RWPE2 (cell line): ENCODE results near the gene SMYD3.

Experiments used
- ATAC-seq: fragments of 200-7000 bp; cut with Tn5 transposase; 3 replicates; pipeline ENCODE4 v1.9.1; 2021; ENCODE audit warnings: low read depth
- DNase-seq: peaks from one replicate; pipeline ENCODE4 v3.0.0-alpha.2; 2020; ENCODE audit warnings: low spot score
- H3K27ac ChIP-seq: fragments of 450-650 bp; 2 replicates; pipeline ENCODE4 v1.5.1; 2017; ENCODE audit warnings: mild to moderate bottlenecking; ENCODE audit not compliant: poor library complexity, severe bottlenecking
- H3K27me3 ChIP-seq: fragments of 250-450 bp; sonication (Bioruptor Pico); 2 replicates; pipeline ENCODE4 v1.5.1; 2021; ENCODE audit warnings: mild to moderate bottlenecking, moderate library complexity; ENCODE audit not compliant: insufficient read depth, poor library complexity, severe bottlenecking
- H3K36me3 ChIP-seq: fragments of 250-450 bp; sonication (Bioruptor Pico); 2 replicates; pipeline ENCODE4 v1.5.1; 2020; ENCODE audit warnings: low read depth, mild to moderate bottlenecking, moderate library complexity
- H3K4me1 ChIP-seq: fragments of 250-450 bp; sonication (Bioruptor Pico); 2 replicates; pipeline ENCODE4 v1.5.1; 2021; ENCODE audit warnings: mild to moderate bottlenecking, moderate library complexity; ENCODE audit not compliant: insufficient read depth, poor library complexity, severe bottlenecking
- H3K4me3 ChIP-seq: fragments of 250-450 bp; sonication (Bioruptor Pico); 2 replicates; pipeline ENCODE4 v1.5.1; 2021; ENCODE audit warnings: mild to moderate bottlenecking, moderate library complexity; ENCODE audit not compliant: severe bottlenecking
- H3K9me3 ChIP-seq: fragments of 250-450 bp; sonication (Bioruptor Pico); 2 replicates; pipeline ENCODE4 v1.5.1; 2021; ENCODE audit warnings: mild to moderate bottlenecking, moderate library complexity; ENCODE audit not compliant: severe bottlenecking
- TF ChIP-seq, protein P1 (sequence below): fragments of 450-650 bp; IDR thresholded peaks from one replicate; pipeline ENCODE4 v1.5.1; 2017; ENCODE audit warnings: mild to moderate bottlenecking, moderate library complexity; ENCODE audit not compliant: poor library complexity, severe bottlenecking

The SMYD3 gene

DNA sequence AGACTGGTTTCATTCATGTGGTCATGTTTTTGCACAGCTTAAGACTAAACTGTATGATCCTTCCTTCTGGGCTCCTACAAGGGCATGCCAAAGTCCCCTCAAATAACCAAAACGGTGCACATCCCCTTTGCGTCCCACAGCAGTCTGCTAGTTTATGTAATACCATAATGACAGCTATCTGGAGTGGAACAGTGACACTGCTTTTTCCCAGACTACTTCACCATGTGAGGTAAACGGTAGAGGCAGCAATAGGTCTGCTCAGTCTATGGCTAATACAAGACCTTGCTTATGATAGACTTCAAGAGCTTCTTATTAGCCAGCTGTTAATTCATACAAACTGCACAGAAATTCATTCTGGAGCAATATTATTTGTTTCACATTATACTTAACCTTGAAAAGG lies 395.5 kb downstream of the SMYD3 start:
- no peak overlapping the region for H3K27ac ChIP-seq
- DNase-seq = no peak
- TF ChIP-seq, protein P1, sequence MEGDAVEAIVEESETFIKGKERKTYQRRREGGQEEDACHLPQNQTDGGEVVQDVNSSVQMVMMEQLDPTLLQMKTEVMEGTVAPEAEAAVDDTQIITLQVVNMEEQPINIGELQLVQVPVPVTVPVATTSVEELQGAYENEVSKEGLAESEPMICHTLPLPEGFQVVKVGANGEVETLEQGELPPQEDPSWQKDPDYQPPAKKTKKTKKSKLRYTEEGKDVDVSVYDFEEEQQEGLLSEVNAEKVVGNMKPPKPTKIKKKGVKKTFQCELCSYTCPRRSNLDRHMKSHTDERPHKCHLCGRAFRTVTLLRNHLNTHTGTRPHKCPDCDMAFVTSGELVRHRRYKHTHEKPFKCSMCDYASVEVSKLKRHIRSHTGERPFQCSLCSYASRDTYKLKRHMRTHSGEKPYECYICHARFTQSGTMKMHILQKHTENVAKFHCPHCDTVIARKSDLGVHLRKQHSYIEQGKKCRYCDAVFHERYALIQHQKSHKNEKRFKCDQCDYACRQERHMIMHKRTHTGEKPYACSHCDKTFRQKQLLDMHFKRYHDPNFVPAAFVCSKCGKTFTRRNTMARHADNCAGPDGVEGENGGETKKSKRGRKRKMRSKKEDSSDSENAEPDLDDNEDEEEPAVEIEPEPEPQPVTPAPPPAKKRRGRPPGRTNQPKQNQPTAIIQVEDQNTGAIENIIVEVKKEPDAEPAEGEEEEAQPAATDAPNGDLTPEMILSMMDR = no peak
- no peak overlapping the region for H3K4me3 ChIP-seq
- no peaks in the 10 kb centered on the region for H3K27me3 ChIP-seq
- H3K9me3 ChIP-seq = no peaks in the 10 kb centered on the region
- H3K36me3 ChIP-seq = no peaks in the 10 kb centered on the region
- no peaks in the 10 kb centered on the region for H3K4me1 ChIP-seq
- ATAC-seq = no peak

DNA sequence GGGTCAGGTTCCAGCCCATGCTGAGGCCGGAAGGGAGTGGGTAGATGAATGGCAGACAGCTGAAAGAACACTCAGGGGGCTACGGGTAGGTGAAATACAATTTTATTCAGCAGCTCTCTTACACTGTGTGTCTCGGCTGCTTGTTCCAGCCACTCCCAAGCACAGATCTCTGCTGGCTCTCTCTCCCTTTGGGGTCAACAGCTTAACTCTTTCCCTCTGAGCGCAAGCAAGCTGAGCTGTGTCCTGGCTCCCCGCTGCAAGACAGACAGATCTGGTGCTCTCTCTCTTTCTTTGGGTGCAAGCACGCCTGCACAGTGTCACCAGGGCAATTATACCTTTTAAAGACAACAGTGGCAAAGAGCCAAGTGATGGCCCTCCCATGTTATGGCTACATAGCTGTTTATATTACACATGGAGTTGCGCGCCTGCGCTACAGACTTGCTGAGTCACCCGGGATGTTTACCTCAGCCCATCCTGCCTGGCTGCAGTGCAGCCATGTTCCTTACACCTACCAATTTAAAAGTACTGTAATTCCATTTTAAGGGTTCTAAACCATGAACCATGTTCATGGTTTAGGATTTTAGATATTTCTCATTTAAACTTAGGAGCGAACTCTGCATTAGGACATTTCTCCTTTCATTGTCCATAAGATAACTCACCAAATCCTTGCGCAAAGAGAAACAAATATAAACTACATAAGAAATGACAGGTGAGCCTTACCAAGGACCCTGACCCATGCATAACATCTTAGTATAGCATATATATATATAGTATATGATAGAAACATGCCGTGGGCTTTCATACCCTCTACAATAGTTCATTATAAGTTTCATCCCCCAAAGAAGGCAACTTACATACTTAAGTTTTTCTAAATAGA lies 396.5 kb downstream of the SMYD3 start:
- Histone ChIP-seq H3K4me3 (no peak overlapping the region), H3K4me1 (no peaks in the 10 kb centered on the region), H3K27ac (no peak overlapping the region), H3K36me3 (no peaks in the 10 kb centered on the region), H3K9me3 (no peaks in the 10 kb centered on the region), H3K27me3 (no peaks in the 10 kb centered on the region)
- DNase-seq (no peak), ATAC-seq (no peak)
- TF ChIP-seq, protein P1 = no peak

DNA sequence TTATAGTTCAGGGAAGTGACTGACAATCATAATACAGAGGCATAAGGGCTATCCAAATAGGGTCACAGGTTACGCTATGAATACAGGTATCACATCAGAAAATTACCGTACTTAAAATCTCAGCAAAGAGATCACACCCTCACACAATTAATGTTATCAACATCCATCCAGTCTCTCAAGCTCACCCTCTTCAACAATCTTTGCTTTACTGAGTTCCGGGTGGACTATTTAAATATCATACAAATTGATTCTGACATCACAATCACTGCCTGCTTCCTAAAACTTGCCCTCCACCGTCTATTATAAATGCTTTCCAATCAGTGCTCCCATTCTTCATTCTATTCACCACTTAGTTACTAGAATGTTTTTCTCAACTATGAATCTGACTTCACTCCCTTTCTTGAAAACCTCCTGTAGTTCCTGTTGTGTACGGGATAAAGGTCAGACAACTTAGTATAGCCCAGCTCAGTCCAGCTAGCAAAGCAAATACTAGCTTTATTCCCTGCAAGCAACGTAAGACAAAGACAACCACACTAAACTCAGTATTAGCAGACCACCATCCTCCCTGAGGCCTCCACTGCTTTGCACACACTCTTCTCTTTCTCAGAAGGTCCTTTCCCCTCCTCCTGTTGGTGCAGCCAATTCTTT lies 398.7 kb downstream of the SMYD3 start:
- Histone ChIP-seq H3K27ac (no peak overlapping the region), H3K4me3 (no peak overlapping the region), H3K27me3 (no peaks in the 10 kb centered on the region), H3K36me3 (no peaks in the 10 kb centered on the region), H3K4me1 (peaks cover 5% of the 10 kb centered on the region), H3K9me3 (no peaks in the 10 kb centered on the region)
- ATAC-seq = no peak
- TF ChIP-seq, protein P1 = no peak
- no peak for DNase-seq

DNA sequence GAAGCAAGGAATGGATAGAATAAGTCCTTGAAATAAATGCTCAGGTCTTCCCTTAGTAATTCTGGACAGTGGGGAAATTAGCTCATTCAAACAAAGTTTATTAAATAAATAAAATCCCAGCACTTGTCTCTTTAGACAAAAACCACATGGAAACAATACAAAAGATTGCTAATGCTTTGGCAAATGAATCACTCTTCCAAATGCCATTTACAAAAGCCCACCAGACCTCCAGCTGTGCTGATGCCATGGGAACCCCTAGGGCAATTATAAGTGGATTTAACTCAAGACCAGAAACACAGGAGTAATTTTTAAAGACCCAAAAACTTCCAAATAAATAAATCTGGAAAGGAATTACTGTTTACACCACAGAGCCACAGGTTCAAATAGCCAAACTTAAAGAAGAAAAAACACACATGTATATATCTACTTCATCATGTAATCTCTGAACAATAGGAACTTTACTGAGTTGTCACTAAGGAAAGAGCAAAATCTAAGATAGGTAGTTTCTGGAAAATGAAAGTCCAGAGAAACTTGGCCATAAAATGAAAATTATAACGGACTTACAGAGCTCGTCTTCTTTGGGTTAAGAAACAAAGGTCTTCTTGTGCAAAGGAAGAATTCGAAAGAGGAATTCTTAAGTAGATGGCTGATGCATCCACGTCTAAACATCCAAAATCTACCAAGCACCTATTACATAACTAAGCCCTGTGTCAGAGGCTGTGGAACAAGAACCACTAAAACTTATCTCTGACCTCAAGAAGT lies 399.4 kb downstream of the SMYD3 start:
- H3K4me1 ChIP-seq = peaks cover 5% of the 10 kb centered on the region
- H3K9me3 ChIP-seq = no peaks in the 10 kb centered on the region
- no peak overlapping the region for H3K27ac ChIP-seq
- no peaks in the 10 kb centered on the region for H3K36me3 ChIP-seq
- ATAC-seq = no peak
- no peak for DNase-seq
- TF ChIP-seq, protein P1 = no peak
- no peak overlapping the region for H3K4me3 ChIP-seq
- H3K27me3 ChIP-seq = no peaks in the 10 kb centered on the region
